A549 treated with CpdA at 1 μM for 4 hours (cell line): Measurements from ENCODE around the gene DVL3. TPM values are rescaled to one million over a fixed set of nuclear protein-coding genes. Genes with fewer than 3 reads are reported as not detected.

Source experiments
- total RNA-seq: library from RNA; stranded (reverse); fragments of 200-300 nt; extraction: Qiagen RNA extraction; gene quantifications from 5 replicates; pipeline ENCODE4 v1.2.3, GENCODE V29; 2022; ENCODE audit warnings: low read depth

Gene DVL3
- 20.4 to 27.7 TPM (median 25.4 TPM) in 5 replicates for total RNA-seq

DNA sequence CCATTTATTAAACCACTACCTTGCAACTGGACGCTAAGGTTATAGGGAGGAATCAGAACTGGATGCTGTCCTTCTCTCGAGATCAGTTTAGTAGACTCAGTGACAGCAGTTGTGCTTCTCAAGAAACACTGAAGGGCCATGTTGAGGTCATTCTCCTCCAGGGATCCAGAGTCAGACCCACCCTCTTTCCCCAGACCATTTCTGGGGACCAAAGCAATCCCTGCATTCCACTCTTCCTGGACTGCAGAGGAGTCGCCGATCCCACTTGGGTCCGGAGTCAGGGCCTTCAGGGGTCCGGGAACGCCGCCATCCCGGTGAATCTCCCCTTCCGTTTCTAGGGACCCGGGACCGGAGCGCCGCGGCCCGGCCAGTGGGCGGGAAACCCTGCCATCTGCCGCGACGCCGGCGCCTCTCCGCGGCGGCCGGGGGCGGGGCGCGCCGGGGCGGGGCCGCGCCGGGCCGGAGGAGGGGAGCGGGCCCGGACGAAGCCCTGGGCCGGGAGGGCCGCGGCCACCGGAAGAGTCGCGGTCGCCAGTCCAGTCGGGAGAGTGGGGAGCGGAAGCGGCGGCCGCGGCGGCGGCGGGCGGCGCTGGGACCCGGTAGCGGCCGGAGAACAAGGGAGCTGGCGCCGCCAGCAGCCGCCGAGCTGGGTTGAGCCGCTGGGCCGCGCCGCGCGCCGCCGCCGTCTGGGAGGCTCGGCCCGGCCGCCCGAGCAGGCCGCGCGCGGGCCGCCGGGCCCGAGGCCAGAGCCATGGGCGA is at the start of gene DVL3:
TSS of gene DVL3 (plus strand) at position 493 of the 759 bp plus-strand sequence. CDS start at position 752, 259 bp downstream.

DNA sequence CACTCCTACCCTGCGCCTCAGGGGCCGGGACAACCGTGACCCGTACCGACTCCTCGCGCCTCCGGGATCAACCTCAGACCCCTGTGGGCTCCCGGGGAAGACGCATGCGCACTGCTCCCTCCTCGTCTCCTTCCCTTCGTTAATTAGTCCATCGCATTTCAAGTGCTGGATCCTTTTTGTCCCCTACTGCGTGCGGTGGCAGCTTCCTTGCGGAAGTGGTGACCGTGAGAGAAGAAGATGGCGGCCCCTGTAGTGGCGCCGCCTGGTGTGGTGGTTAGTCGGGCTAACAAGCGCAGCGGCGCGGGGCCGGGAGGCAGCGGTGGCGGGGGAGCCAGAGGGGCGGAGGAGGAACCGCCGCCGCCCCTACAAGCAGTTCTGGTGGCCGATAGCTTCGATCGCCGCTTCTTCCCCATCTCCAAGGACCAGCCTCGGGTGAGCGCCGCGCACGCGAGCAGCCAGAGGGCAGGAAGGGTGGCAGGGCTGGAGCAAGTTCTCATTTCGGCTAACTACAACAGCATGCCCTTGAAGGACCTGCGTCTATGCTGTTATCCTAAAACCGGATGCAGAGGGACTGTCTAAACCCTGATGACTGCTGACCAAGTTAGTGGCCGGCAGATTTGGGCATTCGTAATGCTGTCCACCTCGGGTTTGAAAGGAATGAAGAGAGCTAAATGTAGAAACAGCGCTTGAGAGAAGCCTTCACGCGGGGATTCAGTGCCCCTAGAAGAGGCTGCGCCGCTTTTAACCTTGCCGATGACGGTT is 19.8 kb upstream of the DVL3 start, which contains the start of gene EIF2B5:
TSS of gene EIF2B5 (plus strand) at position 210 of the 762 bp plus-strand sequence. CDS start at position 238, 28 bp downstream.

DNA sequence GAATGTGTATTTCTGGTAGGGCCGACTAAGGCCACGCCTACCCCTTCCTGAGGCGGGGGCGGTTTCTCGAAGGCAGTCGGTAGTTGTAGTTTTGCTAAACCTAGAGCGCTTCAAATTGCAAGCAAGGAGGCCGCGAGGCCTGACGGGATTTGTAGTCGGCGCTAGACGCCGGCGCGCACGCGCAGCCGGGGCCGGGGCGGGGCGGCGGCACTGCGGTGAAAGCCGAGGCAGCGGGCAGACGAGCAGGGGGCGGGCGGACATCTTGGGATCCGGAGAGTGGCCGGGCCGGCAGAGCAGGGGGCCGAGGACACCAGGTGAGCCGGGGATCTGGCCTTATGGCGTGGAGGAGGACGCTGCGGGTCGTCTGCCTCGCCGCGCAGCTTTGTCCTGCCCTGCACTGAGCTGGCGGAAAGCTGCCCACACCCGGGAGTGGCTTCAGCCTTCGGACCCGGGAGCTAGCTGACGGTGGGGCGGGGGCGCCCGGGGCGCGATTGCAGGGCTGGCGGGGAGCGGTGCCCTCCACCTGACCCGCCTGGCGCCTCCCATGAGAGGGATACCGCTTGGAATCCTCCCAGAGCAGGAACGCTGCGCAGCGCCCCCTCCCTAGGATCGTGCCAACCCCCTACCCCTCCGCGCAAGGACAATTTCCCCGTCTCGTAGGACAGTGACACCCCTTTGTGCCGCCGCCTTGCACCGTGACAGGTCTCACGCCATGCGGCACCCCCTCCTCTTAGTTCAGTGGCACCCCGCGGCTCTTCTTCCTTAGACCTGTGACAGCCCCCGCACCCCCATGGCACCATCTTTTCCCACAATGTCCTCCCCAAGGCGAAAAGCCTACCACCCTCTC is 19.7 kb downstream of the DVL3 start, which contains the start of gene AP2M1:
TSS of gene AP2M1 (plus strand) at position 210 of the 847 bp plus-strand sequence. CDS start 2,139 bp downstream, outside the sequence.

DNA sequence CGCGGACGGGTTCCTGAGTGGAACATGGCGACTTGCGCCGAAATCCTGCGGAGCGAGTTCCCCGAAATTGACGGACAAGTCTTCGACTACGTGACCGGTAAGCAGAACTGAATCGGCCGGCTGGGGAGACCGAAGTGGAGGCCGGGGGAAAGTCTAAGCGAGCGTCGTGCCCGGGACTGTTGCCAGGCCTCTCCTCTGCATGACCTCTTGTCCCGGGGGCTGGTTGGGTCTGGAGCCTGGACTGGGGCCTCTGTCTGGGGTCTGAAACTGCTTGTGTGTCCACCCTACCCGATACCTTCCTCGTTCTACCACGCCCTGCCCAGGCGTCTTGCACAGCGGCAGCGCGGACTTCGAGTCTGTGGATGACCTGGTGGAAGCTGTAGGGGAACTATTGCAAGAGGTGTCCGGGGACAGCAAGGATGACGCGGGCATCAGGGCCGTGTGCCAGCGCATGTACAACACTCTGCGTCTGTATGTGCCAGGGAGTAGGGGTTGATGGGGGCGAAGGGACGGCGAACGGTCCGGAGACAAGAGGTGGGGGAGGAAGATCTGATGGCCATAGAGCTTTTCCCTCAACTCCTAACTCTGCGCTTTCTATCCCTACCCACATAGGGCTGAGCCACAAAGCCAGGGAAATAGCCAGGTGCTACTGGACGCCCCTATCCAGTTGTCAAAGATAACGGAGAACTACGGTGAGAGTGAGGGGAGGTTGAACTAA is 31.2 kb downstream of the DVL3 start, which contains the start of gene ABCF3:
TSS of gene ABCF3 (plus strand) at position 16 of the 718 bp plus-strand sequence. CDS start at position 25, 9 bp downstream.

Other genes with a start within 250 kb of the DVL3 start
- 10.8 to 14.1 TPM (median 12.0 TPM) in 5 replicates for gene ABCC5, start 137.5 kb upstream of the DVL3 start, total RNA-seq
- gene HTR3D, start 123.6 kb upstream of the DVL3 start, total RNA-seq = not detected in 5 replicates
- not detected in 5 replicates for gene HTR3C, start 102.3 kb upstream of the DVL3 start, total RNA-seq
- not detected in 5 replicates for gene HTR3E, start 58.3 kb upstream of the DVL3 start, total RNA-seq
- 26.5 to 30.8 TPM (median 29.7 TPM) in 5 replicates for gene EIF2B5, start 20.0 kb upstream of the DVL3 start, total RNA-seq
- gene AP2M1, start 19.5 kb downstream of the DVL3 start, total RNA-seq = 295 to 329 TPM (median 316 TPM) in 5 replicates
- gene ABCF3, start 30.8 kb downstream of the DVL3 start, total RNA-seq = 32.1 to 35.1 TPM (median 34.6 TPM) in 5 replicates
- gene VWA5B2, start 74.2 kb downstream of the DVL3 start, total RNA-seq = 0.34 to 0.93 TPM (median 0.38 TPM) in 5 replicates
- gene ALG3, start 93.6 kb downstream of the DVL3 start, total RNA-seq = 54.5 to 79.7 TPM (median 76.1 TPM) in 5 replicates
- 9.5 to 13.9 TPM (median 13.2 TPM) in 5 replicates for gene EEF1AKMT4, start 94.3 kb downstream of the DVL3 start, total RNA-seq
- 0.77 to 1.8 TPM (median 1.4 TPM) in 5 replicates for gene CAMK2N2, start 106.2 kb downstream of the DVL3 start, total RNA-seq
- gene ECE2, start 120.6 kb downstream of the DVL3 start, total RNA-seq = not detected in 5 replicates
- gene PSMD2, start 143.9 kb downstream of the DVL3 start, total RNA-seq = 298 to 415 TPM (median 323 TPM) in 5 replicates
- gene EIF4G1, start 159.2 kb downstream of the DVL3 start, total RNA-seq = 255 to 273 TPM (median 265 TPM) in 5 replicates
- gene FAM131A, start 182.2 kb downstream of the DVL3 start, total RNA-seq = 8.1 to 11.3 TPM (median 8.6 TPM) in 5 replicates
- gene CLCN2, start 206.2 kb downstream of the DVL3 start, total RNA-seq = 4.6 to 5.8 TPM (median 5.1 TPM) in 5 replicates
- 72.6 to 84.5 TPM (median 76.7 TPM) in 5 replicates for gene POLR2H, start 206.3 kb downstream of the DVL3 start, total RNA-seq
- 0.03 TPM in 1 of 5 replicates, not detected in the others for gene THPO, start 222.8 kb downstream of the DVL3 start, total RNA-seq
- gene CHRD, start 224.7 kb downstream of the DVL3 start, total RNA-seq = 0.11 to 0.27 TPM (median 0.22 TPM) in 5 replicates